Smooth muscle cell of the brain vasculature (primary cell): Measurements from ENCODE around the gene MAP3K4.

Experiments
- DNase-seq: peaks from one replicate; pipeline ENCODE4 v3.0.0-alpha.2; 2012; ENCODE audit warnings: low read depth, low spot score

The MAP3K4 gene

DNA sequence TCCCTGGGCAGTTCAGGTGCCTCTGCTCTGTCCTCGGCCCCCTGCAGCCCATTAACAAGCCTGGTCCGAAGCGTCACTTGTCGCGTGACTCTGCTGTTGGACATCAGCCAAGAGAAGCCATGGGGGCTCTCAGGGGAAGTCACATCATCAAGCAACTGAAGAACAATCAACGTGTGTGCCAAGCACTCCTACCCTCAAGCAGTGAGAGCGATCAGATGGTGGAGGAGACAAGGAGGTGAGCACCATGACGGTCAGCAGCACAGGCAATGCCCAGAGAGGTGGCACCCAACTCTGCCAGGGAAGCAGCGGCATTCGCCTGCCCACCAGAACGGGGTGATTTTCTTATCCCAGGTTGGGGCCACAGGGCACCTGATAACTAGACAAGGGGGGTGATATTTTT lies 149.6 kb downstream of the MAP3K4 start:
- DNase-seq, result no peak

DNA sequence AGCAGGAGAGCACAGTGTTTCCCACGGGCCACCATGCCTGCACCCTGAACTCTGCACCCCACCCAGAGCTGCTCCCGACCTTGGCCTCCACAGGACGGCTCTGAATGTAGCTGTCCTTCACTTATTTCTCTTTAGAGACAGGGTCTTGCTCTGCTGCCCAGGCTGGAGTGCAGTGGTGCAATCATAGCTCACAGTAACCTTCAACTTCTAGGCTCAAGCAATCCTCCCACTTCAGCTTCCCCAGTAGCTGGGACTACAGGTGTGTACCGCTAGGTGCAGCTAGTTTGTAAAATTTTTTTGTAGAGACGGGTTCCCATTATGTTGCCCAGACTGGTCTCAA lies 151.4 kb downstream of the MAP3K4 start:
- no peak for DNase-seq

DNA sequence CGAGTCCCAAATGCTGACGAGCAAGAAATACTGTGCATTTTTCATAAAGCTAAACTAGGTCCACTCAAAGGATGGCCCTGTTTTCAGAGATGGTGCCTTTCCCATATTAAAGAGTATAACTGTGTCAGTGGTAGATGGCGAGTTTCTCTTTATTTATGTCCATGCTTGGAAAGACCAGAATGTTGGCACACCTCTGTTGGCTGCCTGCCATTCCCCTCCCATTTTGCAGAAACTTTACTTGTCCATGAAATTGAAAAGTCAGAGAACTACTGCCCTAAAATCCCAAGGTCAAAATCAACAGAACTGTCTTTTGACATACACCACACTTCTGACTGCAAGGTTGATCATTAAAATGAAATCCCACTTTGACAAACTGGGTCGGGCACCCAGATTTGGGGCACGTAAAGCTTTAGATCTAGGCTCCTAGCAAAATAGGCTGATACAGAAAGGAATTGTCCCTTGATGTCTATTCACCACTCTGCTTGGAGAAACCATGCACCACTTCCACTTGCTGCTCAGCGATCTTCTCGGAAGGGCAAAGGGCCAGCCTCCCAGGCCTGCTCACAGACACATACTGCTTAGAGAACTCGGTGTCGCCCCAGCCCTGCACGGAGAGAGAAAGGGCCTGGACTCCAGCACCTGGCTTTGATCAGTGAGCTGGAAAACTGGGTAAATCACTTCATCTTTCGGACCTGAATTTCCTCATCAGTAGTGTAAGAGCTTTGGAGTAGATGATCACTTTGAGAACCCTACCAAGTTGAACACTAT lies 152.3 kb downstream of the MAP3K4 start:
- DNase-seq, result no peak

DNA sequence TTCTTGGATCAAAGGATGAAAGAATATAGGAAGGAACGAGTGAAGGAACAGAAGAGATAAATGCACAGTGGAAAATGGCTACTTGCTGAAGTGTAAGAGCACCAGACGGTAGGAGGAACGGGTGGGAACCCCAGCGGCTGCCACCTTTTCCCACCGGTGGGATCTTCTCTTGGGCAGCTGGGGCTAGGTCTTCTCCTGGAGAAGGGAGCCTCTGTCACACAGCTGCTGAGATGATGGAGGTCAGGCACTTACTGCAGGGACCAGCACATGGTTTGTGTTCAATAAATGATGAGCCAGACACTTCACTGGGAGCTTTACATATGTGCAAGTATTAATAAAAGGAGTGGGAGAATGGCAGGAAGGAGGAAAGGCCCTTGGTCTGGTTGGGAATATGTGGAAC lies 158.6 kb downstream of the MAP3K4 start:
- DNase-seq, result no peak

DNA sequence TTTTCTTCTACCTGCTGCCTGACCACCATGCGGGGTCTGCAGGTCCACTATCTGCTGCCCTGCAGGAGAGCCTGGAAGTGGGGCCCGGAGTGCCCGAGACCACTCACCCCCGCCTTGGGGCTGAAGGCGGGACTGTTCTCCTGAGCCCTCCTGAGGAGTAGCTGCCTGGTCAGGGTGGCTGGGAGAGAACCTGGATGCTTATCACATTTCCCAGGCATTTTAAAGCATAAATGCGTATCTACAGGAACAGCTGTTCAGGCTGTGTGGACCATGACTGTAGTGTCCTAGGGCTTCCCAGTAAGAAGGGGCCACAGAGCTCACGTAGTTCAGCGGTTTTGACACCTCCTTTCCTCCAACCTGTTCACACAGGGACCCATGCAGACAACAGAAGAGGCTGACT lies 159.0 kb downstream of the MAP3K4 start:
- no peak for DNase-seq

DNA sequence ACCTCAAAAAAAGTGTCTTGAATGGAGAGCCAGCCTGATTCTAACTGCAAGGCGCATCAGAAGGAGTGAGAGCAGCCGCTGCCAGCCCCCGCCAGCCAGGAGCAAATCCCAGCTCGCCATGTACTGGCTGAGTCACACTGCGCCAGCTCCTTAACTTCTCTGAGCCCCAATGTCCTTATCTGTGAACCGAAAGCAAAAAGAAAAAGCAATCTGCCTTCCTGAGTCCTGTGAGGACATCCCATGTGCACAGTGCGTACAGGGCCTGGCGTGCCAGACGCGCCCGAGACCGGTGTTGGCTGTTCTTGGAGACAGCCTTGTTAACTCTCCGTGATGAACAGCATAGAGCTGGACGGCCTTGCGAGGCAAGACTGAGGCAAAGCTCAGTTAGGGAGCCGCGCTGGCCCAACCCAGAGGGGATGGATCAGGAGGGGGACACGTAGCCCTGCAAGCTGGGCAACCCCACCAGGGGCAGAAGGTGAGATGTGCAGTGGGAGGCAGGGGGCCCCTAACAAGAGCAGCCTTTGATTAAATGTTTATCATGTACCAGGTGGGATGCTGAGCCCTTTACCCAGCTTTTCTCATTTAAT lies 159.6 kb downstream of the MAP3K4 start:
- no peak for DNase-seq

DNA sequence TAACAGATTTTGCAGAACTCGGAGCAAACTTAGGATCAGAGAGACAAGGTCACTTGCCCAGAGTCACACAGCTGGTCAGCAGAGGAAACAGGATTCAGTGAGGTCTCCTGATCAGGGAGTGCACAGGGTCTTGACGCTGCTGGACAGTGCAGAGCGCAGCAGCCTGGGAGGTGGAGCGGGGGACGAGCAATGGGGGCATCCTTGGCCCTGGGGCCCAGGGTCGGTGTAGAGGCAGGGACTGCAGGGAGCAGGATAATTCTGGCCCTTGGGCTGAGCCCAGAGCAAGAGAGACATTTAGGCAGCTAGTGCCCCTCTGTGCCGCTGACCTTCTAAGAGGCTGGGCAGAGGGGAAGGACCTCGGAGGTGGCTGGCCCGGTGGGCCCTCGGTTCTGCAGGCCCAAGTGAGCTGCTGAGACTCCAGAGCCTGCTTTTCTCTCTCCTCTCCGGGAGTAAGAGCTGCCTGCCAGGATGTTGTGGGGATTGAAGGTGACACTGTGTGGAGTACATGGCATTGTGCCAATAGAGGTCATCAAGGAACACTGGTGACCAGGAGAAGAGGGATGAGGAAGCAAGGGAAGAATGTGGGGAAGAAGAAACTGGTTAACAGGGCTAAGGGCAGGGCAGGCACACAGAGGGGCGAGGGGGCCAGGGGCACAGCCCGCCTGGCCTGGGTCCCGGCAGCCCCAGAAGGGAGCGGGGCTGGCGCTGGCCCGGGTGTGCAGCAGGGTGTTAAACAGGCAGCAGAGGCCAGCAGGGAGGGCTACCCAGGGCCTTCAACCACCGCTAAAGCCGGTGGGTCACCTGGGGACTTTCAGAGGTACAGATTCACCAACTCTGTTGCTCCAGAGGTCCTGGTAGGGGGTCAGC lies 160.3 kb downstream of the MAP3K4 start:
- no peak for DNase-seq

DNA sequence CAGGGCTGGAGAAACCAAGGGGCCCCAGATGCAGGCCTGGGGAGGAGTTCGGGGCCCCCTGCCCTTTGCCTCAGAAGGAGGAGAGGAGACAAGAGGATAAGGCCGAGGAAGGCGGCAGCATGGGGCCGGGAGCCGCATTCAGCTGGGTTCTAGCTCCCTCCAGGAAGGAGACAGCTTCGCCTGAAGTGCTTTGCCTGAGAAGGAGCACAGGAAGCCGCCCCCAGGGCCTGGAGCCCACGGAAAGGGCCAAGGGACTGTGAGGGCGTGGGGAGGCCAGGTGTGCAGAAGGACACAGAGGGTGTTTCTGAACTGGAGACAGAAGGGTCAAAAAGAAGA lies 160.9 kb downstream of the MAP3K4 start:
- DNase-seq, result no peak

DNA sequence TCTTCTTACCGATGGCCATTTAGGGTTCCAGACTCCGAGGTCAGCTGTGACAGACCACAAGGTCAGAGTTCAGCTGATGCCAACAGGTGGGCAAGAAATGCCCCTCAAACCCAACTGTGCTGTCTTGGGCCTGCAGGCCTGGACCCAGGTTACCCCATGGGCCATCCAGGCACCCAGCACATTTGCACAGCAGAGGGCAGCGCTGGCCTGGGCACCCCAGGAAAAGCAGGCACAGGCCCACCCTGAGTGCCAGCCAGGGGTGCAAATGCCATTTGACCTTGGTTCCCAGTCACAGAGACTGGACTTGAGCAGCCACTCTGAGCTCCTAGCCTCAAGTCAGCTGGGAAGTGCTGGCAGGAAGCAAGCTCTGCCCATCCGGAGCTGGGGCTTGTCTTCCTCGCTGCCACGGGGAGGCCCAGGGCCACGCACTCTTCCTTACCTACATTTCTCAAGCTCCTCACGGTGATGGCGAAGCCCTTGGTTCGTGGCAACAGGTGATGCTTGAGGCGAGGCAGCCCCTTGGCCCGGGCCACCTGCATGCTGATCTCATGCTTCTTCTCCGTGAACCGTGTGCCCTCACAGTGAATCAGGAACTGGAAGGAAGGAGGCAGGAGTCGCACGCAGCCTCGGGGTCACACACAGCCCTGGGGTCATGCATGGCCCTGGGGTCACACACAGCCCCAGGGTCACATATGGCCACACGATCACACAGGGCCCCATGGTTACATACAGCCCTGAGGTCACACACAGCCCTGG lies 161.5 kb downstream of the MAP3K4 start:
- DNase-seq, result no peak

DNA sequence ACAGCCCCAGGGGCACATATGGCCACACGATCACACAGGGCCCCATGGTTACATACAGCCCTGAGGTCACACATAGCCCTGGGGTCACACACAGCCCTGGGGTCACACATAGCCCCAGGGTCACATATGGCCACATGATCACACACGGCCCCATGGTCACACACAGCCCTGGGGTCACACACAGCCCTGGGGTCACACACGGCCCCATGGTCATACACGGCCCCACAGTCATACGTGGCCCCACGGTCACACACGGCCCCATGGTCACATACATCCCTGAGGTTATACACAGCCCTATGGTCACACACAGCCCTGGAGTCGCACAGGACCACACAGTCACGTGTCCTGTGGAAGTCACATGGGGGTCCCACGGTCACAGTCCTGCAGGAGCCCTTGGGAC lies 162.2 kb downstream of the MAP3K4 start:
- no peak for DNase-seq

DNA sequence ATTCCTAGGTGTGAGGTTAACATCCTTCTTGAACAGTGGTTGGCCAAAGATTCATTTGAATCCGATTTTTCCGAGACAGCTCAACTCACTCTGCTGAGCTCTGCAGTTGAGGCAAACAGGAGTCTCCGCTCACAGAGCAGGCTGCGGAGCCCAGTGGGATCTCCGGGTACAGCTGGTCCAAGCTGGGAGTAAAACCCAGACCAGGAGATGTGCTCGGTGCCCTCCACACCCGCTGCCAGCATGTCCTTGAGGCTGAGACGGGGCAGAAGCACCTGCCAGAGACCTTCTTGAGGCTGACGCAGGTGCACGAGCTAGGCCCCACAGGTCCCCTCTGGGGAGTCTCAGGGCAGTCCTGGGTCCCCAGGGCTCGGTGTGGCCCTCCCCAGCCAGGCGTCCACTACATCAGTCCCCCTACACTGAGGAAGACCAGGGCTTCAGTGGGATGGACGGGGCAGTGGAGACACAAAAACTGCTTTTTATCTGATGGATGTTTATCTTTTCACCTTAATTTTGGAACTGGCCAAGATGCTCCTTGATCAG lies 163.3 kb downstream of the MAP3K4 start:
- DNase-seq, result no peak

DNA sequence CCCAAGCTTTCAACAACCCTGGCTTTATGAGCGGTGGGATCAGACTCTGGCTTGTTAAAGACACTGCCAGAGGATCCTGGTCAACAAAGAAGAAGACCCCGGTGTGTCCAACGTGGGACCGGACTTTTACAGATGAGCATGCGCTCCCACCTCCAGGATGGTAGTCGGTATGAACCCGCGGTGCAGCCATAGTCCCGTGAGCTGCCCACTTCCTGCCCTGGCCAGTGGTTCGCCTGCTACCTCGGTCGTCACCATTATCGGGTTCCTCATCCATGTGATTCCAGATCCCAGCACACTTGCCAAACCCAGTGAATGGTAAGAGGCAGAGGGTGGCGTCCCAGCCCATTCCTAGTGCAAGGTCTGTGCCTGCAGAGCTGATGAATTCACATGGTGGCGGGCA lies 169.6 kb downstream of the MAP3K4 start:
- no peak for DNase-seq

DNA sequence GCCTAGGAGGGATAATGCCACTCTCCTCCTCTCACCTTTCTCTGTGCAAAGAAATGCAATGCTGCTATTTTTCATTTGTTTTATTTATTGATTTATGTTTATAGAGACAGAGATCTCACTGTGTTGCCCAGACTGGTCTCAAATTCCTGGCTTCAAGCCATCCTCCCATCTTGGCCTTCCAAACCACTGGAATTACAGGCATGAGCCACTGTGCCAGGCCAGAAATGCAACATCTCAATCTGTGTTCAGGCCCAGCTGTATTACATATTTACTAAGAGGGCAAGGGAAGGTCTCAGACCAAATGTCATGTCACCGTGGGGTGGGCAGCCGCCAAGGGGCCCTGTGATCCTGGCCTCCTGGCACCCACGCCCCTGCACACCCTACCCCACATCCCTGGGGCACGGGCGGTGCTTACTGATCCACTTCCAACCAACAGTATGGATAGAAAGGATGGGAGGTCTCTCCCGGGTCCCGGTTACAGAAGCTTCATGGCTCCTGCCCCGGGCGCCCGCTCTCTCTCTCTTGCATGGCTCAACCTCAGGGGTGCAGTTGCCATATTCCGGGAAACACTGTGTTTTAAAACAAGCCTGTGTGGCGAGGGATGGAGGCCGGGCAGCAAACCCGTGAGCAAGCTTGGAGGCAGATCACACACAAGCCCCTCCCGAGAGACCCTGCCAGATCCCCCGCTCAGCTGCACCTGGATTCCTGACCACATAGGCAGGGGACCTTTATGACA lies 170.5 kb downstream of the MAP3K4 start:
- no peak for DNase-seq

DNA sequence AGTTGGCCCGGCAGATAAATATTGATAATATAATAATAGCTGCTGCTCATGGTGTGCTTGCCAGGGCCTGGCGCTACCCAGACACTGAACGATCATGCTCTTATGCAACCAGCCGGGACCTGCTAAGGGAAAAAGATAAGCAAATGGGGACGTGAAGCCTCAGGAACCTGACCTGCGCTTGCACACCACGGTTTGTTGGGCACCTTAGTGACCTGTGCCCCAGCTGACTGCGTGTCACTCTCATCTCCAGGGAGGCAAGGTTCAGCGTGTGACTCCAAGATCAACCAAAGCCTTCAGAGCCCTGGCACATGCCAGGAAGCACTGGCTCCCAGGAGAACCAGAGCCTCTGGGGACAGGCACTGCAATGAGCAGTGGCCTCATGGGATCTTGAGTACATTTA lies 171.2 kb downstream of the MAP3K4 start:
- DNase-seq, result no peak

DNA sequence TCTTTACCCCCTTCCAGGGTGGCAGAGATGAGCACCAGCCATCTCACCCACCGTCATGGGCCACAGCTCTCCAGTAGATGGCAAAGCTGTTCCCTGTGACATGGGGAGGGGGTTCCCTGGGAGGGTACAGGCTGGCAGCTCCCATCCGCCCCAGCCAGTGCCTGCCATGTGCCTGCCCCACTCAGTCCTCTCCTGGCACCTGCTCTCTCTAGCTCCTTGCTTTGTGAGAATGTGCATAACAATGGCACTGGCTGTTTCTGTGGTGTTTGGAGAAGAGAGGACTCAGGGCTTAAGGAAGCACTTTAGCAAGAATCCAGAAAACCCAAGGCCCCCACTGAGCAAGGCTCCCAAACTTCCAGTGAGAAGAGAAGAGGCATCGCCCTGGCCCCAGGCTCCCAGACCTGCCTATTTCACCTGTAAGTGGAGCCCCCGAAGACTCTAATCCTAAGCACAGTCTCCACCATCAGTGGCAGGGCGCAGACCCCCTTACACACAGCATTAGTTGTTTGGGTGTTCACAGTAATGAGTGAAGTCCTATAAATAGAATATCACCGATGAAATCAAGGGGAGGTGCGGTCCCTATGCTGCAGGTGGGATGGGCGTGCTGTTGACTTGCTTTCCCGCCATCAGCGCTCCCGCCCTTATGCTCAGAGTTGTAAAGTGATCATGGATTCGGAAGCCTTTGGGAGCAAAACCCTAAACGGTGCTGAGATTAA lies 172.1 kb downstream of the MAP3K4 start:
- no peak for DNase-seq

DNA sequence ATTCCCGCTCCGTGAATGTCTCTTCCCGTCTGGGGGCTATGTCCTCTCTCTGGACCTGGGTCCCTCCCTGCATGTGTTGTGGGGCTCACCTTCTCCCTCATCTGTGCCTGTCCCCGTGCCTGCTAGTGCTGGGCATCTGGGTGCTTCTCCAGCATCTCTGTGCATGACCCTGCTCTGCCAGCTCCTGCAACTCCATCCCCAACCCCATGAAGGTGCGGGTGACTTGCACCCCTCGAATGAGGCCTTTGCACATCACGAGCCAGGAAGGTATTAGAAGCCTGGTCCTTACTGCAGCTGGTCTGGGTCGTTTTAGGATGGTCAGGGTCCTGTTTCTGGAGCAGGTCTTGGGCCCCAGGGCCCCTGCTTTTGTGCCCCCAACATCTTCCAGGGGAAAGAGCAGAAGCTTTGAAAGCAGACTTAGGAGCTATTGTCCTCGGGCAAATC lies 172.6 kb downstream of the MAP3K4 start:
- DNase-seq, result no peak

DNA sequence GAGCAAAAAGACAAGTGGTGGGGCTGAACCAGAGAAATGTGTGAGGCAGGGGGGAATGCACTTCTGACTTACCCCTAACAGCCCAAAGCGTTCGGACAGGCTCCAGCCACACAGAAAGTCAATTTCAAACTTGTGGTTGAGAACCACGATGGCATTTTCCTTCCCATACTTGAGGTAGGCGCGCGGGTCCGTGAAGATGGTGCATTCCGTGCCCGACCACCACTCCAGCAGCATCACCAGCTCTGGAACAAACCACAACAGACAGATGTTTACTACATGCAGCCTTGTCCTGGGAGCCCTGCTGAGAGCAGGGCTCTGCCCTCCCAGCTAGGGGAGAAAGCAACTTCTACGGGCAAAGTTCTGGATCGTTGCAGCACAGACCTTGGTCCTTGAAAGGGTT lies 174.6 kb downstream of the MAP3K4 start:
- no peak for DNase-seq

DNA sequence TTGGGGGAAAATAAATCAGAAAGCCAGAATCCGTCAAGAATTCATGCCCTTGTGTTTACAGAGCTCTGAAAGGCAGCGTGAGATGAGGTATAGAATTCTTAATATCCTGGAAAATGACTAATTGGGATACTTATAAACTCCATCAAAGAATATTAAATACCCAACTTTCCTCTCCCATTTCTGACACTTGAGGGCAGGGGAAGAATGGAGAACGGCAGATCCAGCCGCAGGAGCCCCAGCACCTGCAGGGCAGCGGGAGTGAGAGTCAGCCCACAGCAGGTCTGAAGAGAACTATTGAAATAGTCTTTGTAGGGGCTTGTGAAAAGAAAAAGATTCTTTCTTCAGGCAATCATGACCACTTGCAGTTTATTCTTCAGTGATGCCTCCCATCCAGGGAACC lies 175.1 kb downstream of the MAP3K4 start:
- no peak for DNase-seq
